ENCODE results near the gene RPP25.
A peak's percentile ranks its signal among the peaks of the same experiment; 100 is the strongest.
"Not testable (repeated sequence)": the region's sequence is repeated elsewhere in the genome, so short reads cannot be mapped to it uniquely, and the experiment has no call there.

Gene RPP25

DNA sequence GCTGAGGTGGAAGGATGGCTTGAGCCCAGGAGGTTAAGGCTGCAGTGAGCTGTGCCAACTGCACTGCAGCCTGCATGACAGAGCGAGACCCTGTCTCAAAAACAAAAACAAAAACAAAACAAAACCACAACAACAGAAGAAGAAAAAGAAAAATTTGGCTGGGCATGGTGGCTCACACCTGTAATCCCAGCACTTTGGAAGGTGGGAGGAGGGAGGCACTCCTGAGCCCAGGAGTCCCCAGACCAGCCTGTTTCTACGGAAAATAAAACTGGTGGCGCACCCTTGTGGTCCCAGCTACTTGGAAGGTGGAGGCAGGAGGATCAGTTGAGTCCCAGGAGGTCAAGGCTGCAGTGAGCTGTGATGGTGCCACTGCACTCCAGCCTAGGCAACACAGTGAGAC is 21.4 kb downstream of the RPP25 start:
- in situ Hi-C loops (cut with HindIII; ENCODE audit: low pct_ligation_motif_present, low sequenced_read_pairs); H3K36me3 ChIP-seq (replicated peaks); H3K27me3 ChIP-seq (replicated peaks); H3K27ac ChIP-seq; DNase-seq; H3K4me3 ChIP-seq (ENCODE audit: low read depth, low read length): not testable (repeated sequence)
- TF ChIP-seq, protein P1, sequence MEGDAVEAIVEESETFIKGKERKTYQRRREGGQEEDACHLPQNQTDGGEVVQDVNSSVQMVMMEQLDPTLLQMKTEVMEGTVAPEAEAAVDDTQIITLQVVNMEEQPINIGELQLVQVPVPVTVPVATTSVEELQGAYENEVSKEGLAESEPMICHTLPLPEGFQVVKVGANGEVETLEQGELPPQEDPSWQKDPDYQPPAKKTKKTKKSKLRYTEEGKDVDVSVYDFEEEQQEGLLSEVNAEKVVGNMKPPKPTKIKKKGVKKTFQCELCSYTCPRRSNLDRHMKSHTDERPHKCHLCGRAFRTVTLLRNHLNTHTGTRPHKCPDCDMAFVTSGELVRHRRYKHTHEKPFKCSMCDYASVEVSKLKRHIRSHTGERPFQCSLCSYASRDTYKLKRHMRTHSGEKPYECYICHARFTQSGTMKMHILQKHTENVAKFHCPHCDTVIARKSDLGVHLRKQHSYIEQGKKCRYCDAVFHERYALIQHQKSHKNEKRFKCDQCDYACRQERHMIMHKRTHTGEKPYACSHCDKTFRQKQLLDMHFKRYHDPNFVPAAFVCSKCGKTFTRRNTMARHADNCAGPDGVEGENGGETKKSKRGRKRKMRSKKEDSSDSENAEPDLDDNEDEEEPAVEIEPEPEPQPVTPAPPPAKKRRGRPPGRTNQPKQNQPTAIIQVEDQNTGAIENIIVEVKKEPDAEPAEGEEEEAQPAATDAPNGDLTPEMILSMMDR (IDR thresholded peaks at IDR 0.05; ENCODE audit: low read depth, low read length, missing control alignments): peak; percentile 24

DNA sequence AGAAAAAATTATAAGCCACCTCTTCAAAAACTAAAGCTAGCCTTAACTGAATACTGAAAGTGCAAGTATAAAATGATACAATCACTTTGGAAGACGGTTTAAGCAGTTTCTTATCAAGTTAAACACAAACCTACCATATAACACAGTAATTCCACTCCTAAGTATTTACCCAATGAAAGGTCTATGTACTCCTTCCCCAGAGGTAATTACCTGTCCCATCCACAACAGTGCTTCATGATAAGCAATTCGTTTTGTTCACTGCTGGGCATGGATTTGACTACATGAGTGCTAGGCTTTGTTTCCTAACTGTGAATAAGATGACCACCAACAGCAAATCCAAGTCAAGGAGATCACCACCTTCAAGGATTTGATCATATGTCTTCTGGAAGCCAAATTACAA is 23.0 kb downstream of the RPP25 start:
- TF ChIP-seq, protein P1 (IDR thresholded peaks at IDR 0.05; ENCODE audit: low read depth, low read length, missing control alignments): no peak
- in situ Hi-C loops (cut with HindIII; ENCODE audit: low pct_ligation_motif_present, low sequenced_read_pairs): no loop called here
- Histone ChIP-seq H3K27ac (no peak overlapping the region), H3K4me3 (ENCODE audit: low read depth, low read length) (no peak overlapping the region), H3K27me3 (replicated peaks) (no peaks in the 10 kb centered on the region), H3K36me3 (replicated peaks) (peaks cover 15% of the 10 kb centered on the region)
- DNase-seq: no peak

DNA sequence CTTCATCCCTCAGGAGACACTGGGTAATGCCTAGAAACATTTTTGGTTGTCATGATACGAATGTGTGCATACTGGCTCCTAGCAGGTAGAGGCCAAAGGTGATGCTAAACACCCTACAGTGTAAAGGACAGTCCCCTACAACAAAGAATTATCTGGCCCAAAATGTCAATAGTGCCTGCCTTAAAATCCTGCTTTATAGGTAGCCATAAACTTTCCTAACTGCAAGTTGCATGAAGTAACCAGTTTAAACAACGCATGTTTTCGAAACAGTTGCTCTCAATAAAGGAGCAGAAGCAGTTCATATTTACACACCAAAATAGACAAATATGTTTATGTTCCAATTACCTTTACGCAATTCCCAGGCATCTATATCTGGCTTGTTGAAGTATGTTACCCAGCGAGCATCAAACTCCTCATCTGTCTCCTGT is 27.8 kb downstream of the RPP25 start:
- no peak overlapping the region for H3K27ac ChIP-seq
- H3K36me3 ChIP-seq (replicated peaks): peaks cover 43% of the 10 kb centered on the region
- TF ChIP-seq, protein P1 (IDR thresholded peaks at IDR 0.05; ENCODE audit: low read depth, low read length, missing control alignments): no peak
- no peaks in the 10 kb centered on the region for H3K27me3 ChIP-seq (replicated peaks)
- no peak overlapping the region for H3K4me3 ChIP-seq (ENCODE audit: low read depth, low read length)
- no peak for DNase-seq
- in situ Hi-C loops (cut with HindIII; ENCODE audit: low pct_ligation_motif_present, low sequenced_read_pairs): no loop called here

DNA sequence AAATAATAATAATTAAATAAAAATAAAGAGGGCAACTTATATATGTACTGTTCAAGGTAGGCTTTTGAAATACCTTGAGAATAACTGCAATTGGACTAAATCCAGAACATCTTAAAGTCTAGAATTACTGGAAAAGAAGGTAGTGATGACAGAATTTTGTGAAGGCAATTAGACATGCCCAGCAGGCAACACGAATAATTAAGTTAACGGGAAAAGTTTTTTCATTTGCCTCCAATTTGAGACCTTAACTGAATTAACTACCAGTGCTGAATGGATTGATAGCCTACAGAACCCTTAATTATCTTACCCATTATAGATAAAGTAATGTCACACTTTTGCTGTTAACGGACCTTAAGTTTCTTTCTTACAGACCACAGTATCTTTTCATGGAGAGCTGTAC is 32.0 kb downstream of the RPP25 start:
- H3K36me3 ChIP-seq (replicated peaks): peaks cover 69% of the 10 kb centered on the region
- no peak for DNase-seq
- H3K27ac ChIP-seq: no peak overlapping the region
- no peak overlapping the region for H3K4me3 ChIP-seq (ENCODE audit: low read depth, low read length)
- TF ChIP-seq, protein P1 (IDR thresholded peaks at IDR 0.05; ENCODE audit: low read depth, low read length, missing control alignments): no peak
- in situ Hi-C loops (cut with HindIII; ENCODE audit: low pct_ligation_motif_present, low sequenced_read_pairs): no loop called here
- no peaks in the 10 kb centered on the region for H3K27me3 ChIP-seq (replicated peaks)

DNA sequence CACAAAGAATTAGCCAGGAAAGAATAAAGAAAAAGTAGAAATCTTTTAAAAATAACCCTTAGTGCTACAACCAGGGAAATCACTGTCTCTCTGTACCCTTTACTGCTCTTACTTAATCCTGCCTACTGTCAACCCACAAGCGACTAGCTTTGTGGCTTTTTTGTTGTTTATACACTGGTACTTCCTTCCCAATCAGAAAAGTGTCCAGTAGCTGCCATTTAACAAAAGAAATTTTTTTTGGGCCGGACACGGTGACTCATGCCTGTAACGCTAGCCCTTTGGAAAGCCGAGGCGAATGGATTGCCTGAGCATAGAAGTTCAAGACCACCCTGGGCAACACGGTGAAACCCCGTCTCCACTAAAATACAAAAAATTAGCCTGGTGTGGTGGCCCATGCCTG is 36.1 kb downstream of the RPP25 start:
- peaks cover 81% of the 10 kb centered on the region for H3K36me3 ChIP-seq (replicated peaks)
- peak; percentile 18 for DNase-seq

DNA sequence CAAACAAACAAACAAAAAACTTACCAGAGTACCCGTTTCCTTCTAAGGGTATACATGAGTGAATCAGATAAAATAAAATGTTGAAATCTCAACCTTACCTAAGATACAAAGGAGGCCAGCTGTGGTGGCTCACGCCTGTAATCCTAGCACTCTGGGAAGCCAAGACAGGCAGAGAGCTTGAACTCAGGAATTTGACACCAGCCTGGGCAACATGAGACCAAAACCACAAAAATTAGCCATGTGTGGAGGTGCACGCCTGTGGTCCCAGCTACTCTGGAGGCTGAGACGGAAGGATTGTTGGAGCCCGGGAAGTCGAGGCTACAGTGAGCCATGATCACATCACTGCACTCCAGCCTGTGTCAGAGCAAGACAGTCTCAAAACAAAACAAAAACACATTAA is 38.9 kb downstream of the RPP25 start:
- TF ChIP-seq, protein P1 (IDR thresholded peaks at IDR 0.05; ENCODE audit: low read depth, low read length, missing control alignments): no peak
- Histone ChIP-seq H3K36me3 (replicated peaks) (peaks cover 69% of the 10 kb centered on the region), H3K4me3 (ENCODE audit: low read depth, low read length) (no peak overlapping the region), H3K27me3 (replicated peaks) (no peaks in the 10 kb centered on the region), H3K27ac (no peak overlapping the region)
- in situ Hi-C loops (cut with HindIII; ENCODE audit: low pct_ligation_motif_present, low sequenced_read_pairs): no loop called here
- DNase-seq: no peak

More for the DNA sequence above, 36.1 kb downstream of the RPP25 start:
- Histone ChIP-seq H3K27ac (no peak overlapping the region), H3K27me3 (replicated peaks) (no peaks in the 10 kb centered on the region), H3K4me3 (ENCODE audit: low read depth, low read length) (no peak overlapping the region)
- TF ChIP-seq, protein P1 (IDR thresholded peaks at IDR 0.05; ENCODE audit: low read depth, low read length, missing control alignments): no peak
- in situ Hi-C loops (cut with HindIII; ENCODE audit: low pct_ligation_motif_present, low sequenced_read_pairs): no loop called here

DNA sequence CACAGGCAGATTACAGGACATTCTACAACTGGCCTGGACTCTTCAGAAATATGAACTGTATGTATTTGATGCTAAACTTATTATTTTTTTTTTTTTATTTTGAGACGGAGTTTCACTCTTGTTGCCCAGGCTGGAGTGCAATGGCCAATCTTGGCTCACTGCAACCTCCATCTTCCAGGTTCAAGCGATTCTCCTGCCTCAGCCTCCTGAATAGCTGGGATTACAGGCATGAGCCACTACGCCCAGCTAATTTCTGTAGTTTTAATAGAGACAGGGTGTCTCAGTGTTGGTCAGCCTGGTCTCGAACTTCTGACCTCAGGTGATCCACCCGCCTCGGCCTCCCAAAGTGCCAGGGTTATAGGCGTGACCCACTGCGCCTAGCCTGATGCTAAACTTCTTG is 42.8 kb downstream of the RPP25 start:
- H3K4me3 ChIP-seq (ENCODE audit: low read depth, low read length); in situ Hi-C loops (cut with HindIII; ENCODE audit: low pct_ligation_motif_present, low sequenced_read_pairs); H3K27ac ChIP-seq; H3K27me3 ChIP-seq (replicated peaks); DNase-seq: not testable (repeated sequence)
- peaks cover 43% of the 10 kb centered on the region for H3K36me3 ChIP-seq (replicated peaks)
